Parathyroid adenoma (tissue), 2 donors: Measurements from ENCODE around the gene PPP1CB.
A peak's percentile ranks its signal among the peaks of the same experiment; 100 is the strongest.

Experiments
- H2AFZ ChIP-seq: fragments of 300-600 bp; sonication (generic); one replicate; pipeline ENCODE4 v1.7.0; 2017; ENCODE audit warnings: antibody characterized with exemption, mild to moderate bottlenecking
- H3K27ac ChIP-seq: fragments of 300-600 bp; sonication (generic); one replicate; pipeline ENCODE4 v1.7.0; 2017
- H3K27me3 ChIP-seq: fragments of 300-600 bp; sonication (generic); one replicate; pipeline ENCODE4 v1.7.0; 2017; ENCODE audit warnings: low read length; ENCODE audit not compliant: control insufficient read depth, insufficient read depth
- H3K36me3 ChIP-seq: fragments of 300-600 bp; sonication (generic); one replicate; pipeline ENCODE4 v1.7.0; 2017; ENCODE audit warnings: low read length; ENCODE audit not compliant: control insufficient read depth, insufficient read depth
- H3K4me1 ChIP-seq: fragments of 300-600 bp; sonication (generic); one replicate; pipeline ENCODE4 v1.7.0; 2017; ENCODE audit warnings: control low read depth
- H3K4me2 ChIP-seq: fragments of 300-600 bp; sonication (generic); one replicate; pipeline ENCODE4 v1.7.0; 2017; ENCODE audit warnings: low read length
- H3K4me3 ChIP-seq: fragments of 300-600 bp; sonication (generic); one replicate; pipeline ENCODE4 v1.7.0; 2017; ENCODE audit warnings: low read depth, low read length
- H3K79me2 ChIP-seq: fragments of 300-600 bp; sonication (generic); one replicate; pipeline ENCODE4 v1.7.0; 2017; ENCODE audit warnings: control low read depth
- H3K9ac ChIP-seq: fragments of 300-600 bp; sonication (generic); one replicate; pipeline ENCODE4 v1.7.0; 2017; ENCODE audit warnings: mild to moderate bottlenecking
- H3K9me3 ChIP-seq: fragments of 300-600 bp; sonication (generic); one replicate; pipeline ENCODE4 v1.7.0; 2017; ENCODE audit warnings: low read length; ENCODE audit not compliant: control insufficient read depth
- CTCF ChIP-seq: fragments of 300-600 bp; sonication (generic); IDR thresholded peaks from one replicate; pipeline ENCODE4 v1.7.0; 2017; ENCODE audit warnings: antibody characterized with exemption, mild to moderate bottlenecking
- donor health status: primary hyperparathyroidism.

The PPP1CB gene

GRCh38 chr2:28752631-28753376, 1.2 kb downstream of the PPP1CB start:
- H2AFZ ChIP-seq, result no peak overlapping the region
- no peaks in the 10 kb centered on the region for H3K36me3 ChIP-seq
- peak overlapping the region; percentile 51 for H3K9ac ChIP-seq
- H3K4me2 ChIP-seq, result peak overlapping the region; percentile 60
- no peak for TF ChIP-seq CTCF
- peaks cover 39% of the 10 kb centered on the region for H3K4me1 ChIP-seq
- peak overlapping the region; percentile 73 for H3K4me3 ChIP-seq
- no peaks in the 10 kb centered on the region for H3K9me3 ChIP-seq
- H3K27me3 ChIP-seq, result no peaks in the 10 kb centered on the region
- H3K79me2 ChIP-seq, result peaks cover 40% of the 10 kb centered on the region
- peak overlapping the region; percentile 97 for H3K27ac ChIP-seq

GRCh38 chr2:28754321-28754720, 2.7 kb downstream of the PPP1CB start:
- no peak overlapping the region for H3K27ac ChIP-seq

GRCh38 chr2:28755421-28755820, 3.8 kb downstream of the PPP1CB start:
- Histone ChIP-seq H3K27me3 (no peaks in the 10 kb centered on the region), H2AFZ (no peak overlapping the region), H3K4me1 (peaks cover 29% of the 10 kb centered on the region), H3K36me3 (no peaks in the 10 kb centered on the region), H3K79me2 (peaks cover 56% of the 10 kb centered on the region), H3K27ac (no peak overlapping the region), H3K4me3 (no peak overlapping the region), H3K4me2 (peak overlapping the region; percentile 33), H3K9ac (no peak overlapping the region), H3K9me3 (no peaks in the 10 kb centered on the region)
- no peak for TF ChIP-seq CTCF

More at GRCh38 chr2:28754321-28754720, 2.7 kb downstream of the PPP1CB start:
- H3K36me3 ChIP-seq, result no peaks in the 10 kb centered on the region
- H3K79me2 ChIP-seq, result peaks cover 52% of the 10 kb centered on the region
- no peak overlapping the region for H3K9ac ChIP-seq
- H3K27me3 ChIP-seq, result no peaks in the 10 kb centered on the region
- peaks cover 40% of the 10 kb centered on the region for H3K4me1 ChIP-seq
- H3K9me3 ChIP-seq, result no peaks in the 10 kb centered on the region
- peak overlapping the region; percentile 9 for H3K4me3 ChIP-seq
- no peak overlapping the region for H3K4me2 ChIP-seq
- H2AFZ ChIP-seq, result no peak overlapping the region
- TF ChIP-seq CTCF, result no peak

GRCh38 chr2:28758459-28758858, 6.8 kb downstream of the PPP1CB start:
- H3K27ac ChIP-seq, result no peak overlapping the region
- H3K4me3 ChIP-seq, result no peak overlapping the region
- no peak for TF ChIP-seq CTCF
- no peak overlapping the region for H3K4me2 ChIP-seq
- peaks cover 73% of the 10 kb centered on the region for H3K79me2 ChIP-seq
- no peaks in the 10 kb centered on the region for H3K9me3 ChIP-seq
- no peak overlapping the region for H3K9ac ChIP-seq
- H2AFZ ChIP-seq, result no peak overlapping the region
- peaks cover 38% of the 10 kb centered on the region for H3K4me1 ChIP-seq
- H3K36me3 ChIP-seq, result no peaks in the 10 kb centered on the region
- no peaks in the 10 kb centered on the region for H3K27me3 ChIP-seq

- no peak for TF ChIP-seq CTCF
- Histone ChIP-seq H3K27me3 (no peaks in the 10 kb centered on the region), H3K36me3 (no peaks in the 10 kb centered on the region), H2AFZ (no peak overlapping the region), H3K4me2 (no peak overlapping the region), H3K27ac (no peak overlapping the region), H3K9ac (no peak overlapping the region), H3K4me3 (no peak overlapping the region), H3K4me1 (peaks cover 30% of the 10 kb centered on the region), H3K79me2 (peaks cover 85% of the 10 kb centered on the region), H3K9me3 (no peaks in the 10 kb centered on the region)
These were observed 9.8 kb downstream of the PPP1CB start for GRCh38 chr2:28761420-28761819.
